Measurements from ENCODE around the gene FOXD1.

DNA sequence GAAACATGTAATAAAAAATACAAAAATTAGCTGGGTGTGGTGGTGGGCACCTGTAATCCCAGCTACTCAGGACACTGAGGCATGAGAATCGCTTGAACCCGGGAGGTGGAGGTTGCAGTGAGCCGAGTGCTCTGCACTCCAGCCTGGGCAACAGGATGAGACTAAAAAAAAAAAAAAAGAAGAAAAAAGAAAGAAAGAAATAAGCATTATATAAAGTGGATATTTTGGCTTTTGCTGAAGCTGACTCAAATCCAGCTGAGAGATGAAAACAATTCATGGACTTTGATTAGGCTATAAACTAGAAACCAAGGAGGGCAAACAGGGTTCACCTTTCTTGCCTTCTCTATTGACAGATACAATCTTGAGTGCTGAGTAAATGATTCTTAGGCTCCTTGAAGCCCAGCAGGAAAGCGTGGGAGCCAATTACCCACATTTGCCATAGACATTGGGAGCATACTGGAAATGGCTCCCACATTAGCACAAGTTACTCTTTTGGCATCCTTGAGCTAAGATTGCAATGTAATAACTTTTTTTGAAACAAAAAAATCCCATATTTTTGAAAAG is 47.3 kb upstream of the FOXD1 start:
- TF ChIP-seq, protein P1, sequence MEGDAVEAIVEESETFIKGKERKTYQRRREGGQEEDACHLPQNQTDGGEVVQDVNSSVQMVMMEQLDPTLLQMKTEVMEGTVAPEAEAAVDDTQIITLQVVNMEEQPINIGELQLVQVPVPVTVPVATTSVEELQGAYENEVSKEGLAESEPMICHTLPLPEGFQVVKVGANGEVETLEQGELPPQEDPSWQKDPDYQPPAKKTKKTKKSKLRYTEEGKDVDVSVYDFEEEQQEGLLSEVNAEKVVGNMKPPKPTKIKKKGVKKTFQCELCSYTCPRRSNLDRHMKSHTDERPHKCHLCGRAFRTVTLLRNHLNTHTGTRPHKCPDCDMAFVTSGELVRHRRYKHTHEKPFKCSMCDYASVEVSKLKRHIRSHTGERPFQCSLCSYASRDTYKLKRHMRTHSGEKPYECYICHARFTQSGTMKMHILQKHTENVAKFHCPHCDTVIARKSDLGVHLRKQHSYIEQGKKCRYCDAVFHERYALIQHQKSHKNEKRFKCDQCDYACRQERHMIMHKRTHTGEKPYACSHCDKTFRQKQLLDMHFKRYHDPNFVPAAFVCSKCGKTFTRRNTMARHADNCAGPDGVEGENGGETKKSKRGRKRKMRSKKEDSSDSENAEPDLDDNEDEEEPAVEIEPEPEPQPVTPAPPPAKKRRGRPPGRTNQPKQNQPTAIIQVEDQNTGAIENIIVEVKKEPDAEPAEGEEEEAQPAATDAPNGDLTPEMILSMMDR (IDR thresholded peaks at IDR 0.05; ENCODE audit: low read depth, low read length), result no peak
- no peak for TF ChIP-seq EZH2phosphoT487 (IDR thresholded peaks at IDR 0.05; ENCODE audit: low read depth)

All from OCI-LY3 (cell line).